HG03460 (cell line): ENCODE measurements around the gene UNC13D.
"Not testable (repeated sequence)": the region's sequence is repeated elsewhere in the genome, so short reads cannot be mapped to it uniquely, and the experiment has no call there.

ENCODE experiments used
- ATAC-seq: cut with Tn5 transposase; IDR thresholded peaks from one replicate; pipeline ENCODE4 v1.9.1; 2021; ENCODE audit not compliant: unreplicated experiment

UNC13D gene

GRCh38 chr17:75822119-75822799, 21.9 kb downstream of the UNC13D start:
- ATAC-seq = no peak

GRCh38 chr17:75821552-75821951, 22.7 kb downstream of the UNC13D start:
- ATAC-seq = no peak

- no peak for ATAC-seq
Measured at GRCh38 chr17:75820094-75821080, 23.8 kb downstream of the UNC13D start.

GRCh38 chr17:75819678-75820077, 24.5 kb downstream of the UNC13D start:
- no peak for ATAC-seq

GRCh38 chr17:75819116-75819515, 25.1 kb downstream of the UNC13D start:
- ATAC-seq = no peak

GRCh38 chr17:75818326-75818885, 25.8 kb downstream of the UNC13D start:
- ATAC-seq = no peak

- ATAC-seq = no peak
Measured at GRCh38 chr17:75817571-75817970, 26.6 kb downstream of the UNC13D start.

- ATAC-seq = no peak
Measured at GRCh38 chr17:75816693-75817092, 27.5 kb downstream of the UNC13D start.

GRCh38 chr17:75815399-75815798, 28.8 kb downstream of the UNC13D start:
- no peak for ATAC-seq

- no peak for ATAC-seq
Measured at GRCh38 chr17:75814900-75815373, 29.3 kb downstream of the UNC13D start.

GRCh38 chr17:75814021-75814395, 30.2 kb downstream of the UNC13D start:
- ATAC-seq = no peak

- ATAC-seq = no peak
Measured at GRCh38 chr17:75813081-75814020, 30.9 kb downstream of the UNC13D start.

- ATAC-seq = no peak
Measured at GRCh38 chr17:75812096-75813013, 31.8 kb downstream of the UNC13D start.

GRCh38 chr17:75811174-75811573, 33.0 kb downstream of the UNC13D start:
- ATAC-seq = no peak

- not testable (repeated sequence) for ATAC-seq
Measured at GRCh38 chr17:75810756-75811155, 33.4 kb downstream of the UNC13D start.

- no peak for ATAC-seq
Measured at GRCh38 chr17:75810216-75810615, 34.0 kb downstream of the UNC13D start.

GRCh38 chr17:75809631-75810111, 34.5 kb downstream of the UNC13D start:
- ATAC-seq = no peak

- peak; percentile 64 for ATAC-seq
Measured at GRCh38 chr17:75808905-75809621, 35.1 kb downstream of the UNC13D start.

- ATAC-seq = peak; percentile 17
Measured at GRCh38 chr17:75808549-75808904, 35.7 kb downstream of the UNC13D start.
